ENCODE data around the gene DNAH7. TPM values are rescaled to one million over a fixed set of nuclear protein-coding genes. Genes with fewer than 3 reads are reported as not detected.

DNAH7 gene
- total and polyA plus RNA-seq, 2 experiments from 2014 or later = 0.35 to 1.1 TPM

DNA sequence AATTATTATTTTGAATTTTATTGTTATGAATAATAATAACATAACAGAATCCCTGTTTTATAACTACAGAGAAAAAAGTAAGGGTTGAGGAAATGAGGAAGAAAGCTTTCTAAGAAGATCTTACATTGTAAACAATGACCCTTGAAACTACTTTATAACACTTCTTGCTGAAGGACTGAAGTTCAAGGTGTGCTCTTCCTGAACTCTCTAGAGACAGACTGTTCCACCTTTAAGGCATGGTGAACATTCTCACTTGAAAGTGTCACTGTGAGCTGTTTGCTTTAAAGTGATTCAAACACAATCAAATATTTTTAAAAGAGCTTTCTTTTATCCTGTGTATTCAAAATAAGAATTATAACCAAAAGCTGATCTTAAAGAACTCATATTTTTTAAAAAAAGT lies 131.5 kb downstream of the DNAH7 start (continued):
- TF ChIP-seq CTCF (conservative IDR thresholded peaks at IDR 0.05; ENCODE audit: low read depth in 2 of 2) (no peak), ZNF331 (CRISPR knock-in tag; IDR thresholded peaks at IDR 0.05; ENCODE audit: low read depth) (no peak), CREB1 (CRISPR knock-in tag; IDR thresholded peaks at IDR 0.05; ENCODE audit: low read depth) (no peak), POLR2AphosphoS5 (IDR thresholded peaks at IDR 0.05; ENCODE audit: low read depth) (no peak), STAT1 (IDR thresholded peaks at IDR 0.05; ENCODE audit: unreplicated experiment) (no peak), JUNB (IDR thresholded peaks at IDR 0.05; ENCODE audit: unreplicated experiment) (no peak), EZH2 (IDR thresholded peaks at IDR 0.05; ENCODE audit: low read depth, unreplicated experiment) (no peak)
- TF ChIP-seq, protein P1, sequence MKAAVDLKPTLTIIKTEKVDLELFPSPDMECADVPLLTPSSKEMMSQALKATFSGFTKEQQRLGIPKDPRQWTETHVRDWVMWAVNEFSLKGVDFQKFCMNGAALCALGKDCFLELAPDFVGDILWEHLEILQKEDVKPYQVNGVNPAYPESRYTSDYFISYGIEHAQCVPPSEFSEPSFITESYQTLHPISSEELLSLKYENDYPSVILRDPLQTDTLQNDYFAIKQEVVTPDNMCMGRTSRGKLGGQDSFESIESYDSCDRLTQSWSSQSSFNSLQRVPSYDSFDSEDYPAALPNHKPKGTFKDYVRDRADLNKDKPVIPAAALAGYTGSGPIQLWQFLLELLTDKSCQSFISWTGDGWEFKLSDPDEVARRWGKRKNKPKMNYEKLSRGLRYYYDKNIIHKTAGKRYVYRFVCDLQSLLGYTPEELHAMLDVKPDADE (IDR thresholded peaks at IDR 0.05) = no peak

- Histone ChIP-seq H3K4me3 (no peak overlapping the region), H3K27ac (ENCODE audit: low read depth) (no peak overlapping the region), H3K27me3 (ENCODE audit: insufficient read depth) (no peaks in the 10 kb centered on the region), H3K9me2 (ENCODE audit: insufficient read depth) (no peaks in the 10 kb centered on the region; the same call in 1 of the 2 replicates), H3K79me2 (replicated peaks; ENCODE audit: insufficient read depth) (no peaks in the 10 kb centered on the region), H3K36me3 (ENCODE audit: insufficient read depth) (no peaks in the 10 kb centered on the region), H3K4me2 (no peak overlapping the region), H3K4me1 (ENCODE audit: insufficient read depth) (no peaks in the 10 kb centered on the region), H2AFZ (no peak overlapping the region), H3F3A (replicated peaks; ENCODE audit: low read depth) (no peaks in the 10 kb centered on the region), H4K20me1 (replicated peaks; ENCODE audit: insufficient read depth) (no peaks in the 10 kb centered on the region)
- Mint-ChIP-seq H3K4me3 (no peak overlapping the region), H3K27me3 (ENCODE audit: insufficient read depth, low read depth, poor library complexity) (no peaks in the 10 kb centered on the region), H3K4me1 (no peaks in the 10 kb centered on the region), H3K27ac (no peak overlapping the region), H3K9me3 (no peaks in the 10 kb centered on the region), H3K36me3 (ENCODE audit: low read depth) (0 out of 3 replicates have a peak, but pooled peaks cover 2% of the 10 kb centered on the region)
- no peak for DNase-seq (ENCODE audit: low spot score)
- ATAC-seq = no peak
- TF ChIP-seq ZNF114 (CRISPR knock-in tag; IDR thresholded peaks at IDR 0.05) = no peak
- TF ChIP-seq EZH2 (IDR thresholded peaks at IDR 0.05; ENCODE audit: low read depth, unreplicated experiment) = no peak
- no peak for TF ChIP-seq NANOG (IDR thresholded peaks at IDR 0.05; ENCODE audit: borderline replicate concordance)
- TF ChIP-seq CTCF (conservative IDR thresholded peaks at IDR 0.05; ENCODE audit: low read depth in 2 of 2) = no peak
- TF ChIP-seq POLR2AphosphoS5 (IDR thresholded peaks at IDR 0.05; ENCODE audit: low read depth) = no peak
- no peak for TF ChIP-seq EZH2phosphoT487 (IDR thresholded peaks at IDR 0.05; ENCODE audit: unreplicated experiment)
- no peak for TF ChIP-seq JUNB (IDR thresholded peaks at IDR 0.05; ENCODE audit: unreplicated experiment)
- no peak for TF ChIP-seq STAT1 (IDR thresholded peaks at IDR 0.05; ENCODE audit: unreplicated experiment)
- TF ChIP-seq ZNF331 (CRISPR knock-in tag; IDR thresholded peaks at IDR 0.05; ENCODE audit: low read depth) = no peak
- TF ChIP-seq, protein P2, sequence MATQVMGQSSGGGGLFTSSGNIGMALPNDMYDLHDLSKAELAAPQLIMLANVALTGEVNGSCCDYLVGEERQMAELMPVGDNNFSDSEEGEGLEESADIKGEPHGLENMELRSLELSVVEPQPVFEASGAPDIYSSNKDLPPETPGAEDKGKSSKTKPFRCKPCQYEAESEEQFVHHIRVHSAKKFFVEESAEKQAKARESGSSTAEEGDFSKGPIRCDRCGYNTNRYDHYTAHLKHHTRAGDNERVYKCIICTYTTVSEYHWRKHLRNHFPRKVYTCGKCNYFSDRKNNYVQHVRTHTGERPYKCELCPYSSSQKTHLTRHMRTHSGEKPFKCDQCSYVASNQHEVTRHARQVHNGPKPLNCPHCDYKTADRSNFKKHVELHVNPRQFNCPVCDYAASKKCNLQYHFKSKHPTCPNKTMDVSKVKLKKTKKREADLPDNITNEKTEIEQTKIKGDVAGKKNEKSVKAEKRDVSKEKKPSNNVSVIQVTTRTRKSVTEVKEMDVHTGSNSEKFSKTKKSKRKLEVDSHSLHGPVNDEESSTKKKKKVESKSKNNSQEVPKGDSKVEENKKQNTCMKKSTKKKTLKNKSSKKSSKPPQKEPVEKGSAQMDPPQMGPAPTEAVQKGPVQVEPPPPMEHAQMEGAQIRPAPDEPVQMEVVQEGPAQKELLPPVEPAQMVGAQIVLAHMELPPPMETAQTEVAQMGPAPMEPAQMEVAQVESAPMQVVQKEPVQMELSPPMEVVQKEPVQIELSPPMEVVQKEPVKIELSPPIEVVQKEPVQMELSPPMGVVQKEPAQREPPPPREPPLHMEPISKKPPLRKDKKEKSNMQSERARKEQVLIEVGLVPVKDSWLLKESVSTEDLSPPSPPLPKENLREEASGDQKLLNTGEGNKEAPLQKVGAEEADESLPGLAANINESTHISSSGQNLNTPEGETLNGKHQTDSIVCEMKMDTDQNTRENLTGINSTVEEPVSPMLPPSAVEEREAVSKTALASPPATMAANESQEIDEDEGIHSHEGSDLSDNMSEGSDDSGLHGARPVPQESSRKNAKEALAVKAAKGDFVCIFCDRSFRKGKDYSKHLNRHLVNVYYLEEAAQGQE (IDR thresholded peaks at IDR 0.05; ENCODE audit: unreplicated experiment) = no peak
- TF ChIP-seq, protein P1 (IDR thresholded peaks at IDR 0.05) = no peak
These were observed 134.2 kb downstream of the DNAH7 start for GRCh38 chr2:195934484-195934883.
